ENCODE data around the gene RAB11FIP3.
"Not testable (repeated sequence)": the region's sequence is repeated elsewhere in the genome, so short reads cannot be mapped to it uniquely, and the experiment has no call there.

RAB11FIP3 gene

DNA sequence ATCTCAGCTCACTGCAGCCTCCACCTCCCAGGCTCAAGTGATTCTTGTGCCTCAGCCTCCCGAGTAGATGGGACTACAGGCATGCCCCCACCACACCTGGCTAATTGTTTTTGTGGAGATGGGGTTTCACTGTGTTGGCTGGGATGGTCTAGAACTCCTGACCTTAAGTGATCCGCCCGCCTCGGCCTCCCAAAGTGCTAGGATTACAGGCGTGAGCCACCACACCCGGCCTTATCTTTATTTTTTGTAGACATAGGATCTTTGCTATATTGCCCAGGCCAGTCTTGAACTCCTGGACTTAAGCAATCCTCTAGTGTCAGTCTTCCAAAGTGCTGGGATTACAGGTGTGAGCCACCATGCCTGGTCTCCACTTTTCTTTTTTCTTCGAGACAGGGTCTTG, 44.0 kb downstream of the RAB11FIP3 start:
- FAIRE-seq = not testable (repeated sequence)

DNA sequence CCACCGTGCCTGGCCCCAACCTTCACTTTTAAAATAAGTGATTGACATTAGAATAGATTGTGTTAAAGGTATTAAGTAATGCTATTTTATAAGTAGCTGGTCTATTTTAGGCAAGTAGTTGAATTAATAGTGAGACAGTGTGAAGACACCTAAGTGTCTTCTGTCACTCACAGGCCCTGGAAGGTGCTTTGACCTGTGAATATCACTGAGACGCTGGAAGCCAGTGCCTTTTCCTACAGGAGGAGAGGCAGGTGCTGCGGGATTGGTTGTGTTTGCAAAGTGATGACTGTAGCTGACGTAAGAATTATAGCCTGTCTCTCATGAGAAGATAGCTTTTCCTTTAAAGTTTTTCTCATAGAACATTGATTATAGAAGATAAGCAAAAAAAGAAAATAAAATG, 45.0 kb downstream of the RAB11FIP3 start:
- FAIRE-seq = no peak

- no peak for FAIRE-seq
Measured at GRCh38 chr16:471353-472198, 46.1 kb downstream of the RAB11FIP3 start.

DNA sequence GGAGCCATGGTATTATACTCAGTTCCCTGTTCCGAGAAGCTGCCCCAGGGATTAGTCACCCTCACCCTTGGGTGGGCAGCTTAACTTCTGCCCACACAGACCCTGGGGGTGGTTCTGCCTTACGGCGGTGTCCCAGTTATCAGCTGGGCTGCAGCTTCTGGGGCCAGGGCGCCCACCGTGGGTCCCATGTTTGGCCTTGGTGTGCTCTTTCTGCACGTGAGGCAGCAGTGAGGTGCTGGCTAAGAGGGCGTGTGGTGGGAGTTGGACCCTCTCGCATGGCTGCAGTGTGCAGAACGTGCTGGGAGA, 46.7 kb downstream of the RAB11FIP3 start:
- FAIRE-seq = no peak

DNA sequence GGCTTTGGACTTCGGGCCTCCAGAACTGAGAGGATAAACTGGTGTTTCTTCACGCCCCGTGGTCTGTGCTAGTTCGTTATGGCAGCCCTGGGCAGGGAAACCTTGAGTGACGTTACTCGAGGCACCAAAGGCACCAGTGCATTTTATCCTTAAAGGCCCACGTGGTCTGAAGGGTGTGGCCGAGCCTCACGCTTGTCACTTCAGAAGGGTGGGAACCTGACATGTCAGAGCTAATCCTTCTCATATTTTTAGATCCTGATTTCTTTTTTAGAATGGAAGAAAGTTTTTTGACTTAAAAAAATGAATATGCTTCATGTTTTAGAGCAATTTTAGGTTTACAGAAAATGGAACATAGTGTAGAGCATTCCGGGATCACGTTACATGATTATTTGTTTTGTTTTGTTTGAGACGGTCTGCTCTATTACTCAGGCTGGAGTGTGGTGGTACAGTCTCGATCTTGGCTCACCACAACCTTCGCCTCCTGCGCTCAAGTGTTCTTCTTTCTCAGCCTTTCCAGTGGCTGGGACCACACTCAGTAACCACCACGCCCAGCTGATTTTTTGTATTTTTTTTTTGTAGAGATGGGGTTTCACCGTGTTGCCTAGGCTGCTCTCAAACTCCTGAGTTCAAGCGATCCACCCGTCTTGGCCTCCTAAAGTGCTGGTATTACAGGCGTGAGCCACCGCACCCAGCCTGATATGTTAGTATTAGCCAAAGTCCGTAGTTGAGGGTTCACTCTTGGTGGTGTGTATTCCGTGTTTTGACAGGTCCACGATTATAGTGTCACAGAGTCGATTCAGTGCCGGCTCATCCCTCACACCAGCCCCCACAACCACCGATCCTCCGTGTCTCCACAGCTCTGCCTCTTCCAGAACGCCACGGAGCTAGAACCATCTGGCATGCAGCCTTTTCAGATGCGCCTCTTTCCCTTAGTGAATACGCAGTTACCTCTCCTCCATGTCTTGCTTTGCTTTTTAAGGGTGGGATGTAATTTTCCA, 47.9 kb downstream of the RAB11FIP3 start:
- no peak for FAIRE-seq

GRCh38 chr16:474420-475122, 49.1 kb downstream of the RAB11FIP3 start:
- peak; percentile 17 for FAIRE-seq

DNA sequence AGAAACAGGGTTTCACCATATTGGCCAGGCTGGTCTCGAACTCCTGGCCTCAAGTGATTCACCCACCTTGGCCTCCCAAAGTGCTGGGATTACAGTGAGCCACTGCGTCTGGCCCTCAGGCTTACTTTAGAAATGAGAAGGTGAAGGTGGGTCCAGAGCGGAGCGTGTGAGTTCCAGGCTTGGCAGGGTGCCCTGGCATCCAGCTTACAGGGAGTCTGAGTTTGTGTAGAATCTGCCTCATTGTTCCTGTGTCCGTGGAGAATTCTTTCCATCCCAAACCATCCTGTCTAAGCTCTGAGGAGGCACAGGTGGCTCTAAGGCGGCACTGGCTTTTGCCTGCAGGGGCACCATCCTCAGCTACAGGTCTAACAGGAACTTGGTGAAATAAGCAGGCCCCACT, 50.6 kb downstream of the RAB11FIP3 start:
- no peak for FAIRE-seq

- no peak for FAIRE-seq
Measured at GRCh38 chr16:477301-478157, 52.1 kb downstream of the RAB11FIP3 start.

- not testable (repeated sequence) for FAIRE-seq
Measured at GRCh38 chr16:478287-478686, 52.8 kb downstream of the RAB11FIP3 start.

DNA sequence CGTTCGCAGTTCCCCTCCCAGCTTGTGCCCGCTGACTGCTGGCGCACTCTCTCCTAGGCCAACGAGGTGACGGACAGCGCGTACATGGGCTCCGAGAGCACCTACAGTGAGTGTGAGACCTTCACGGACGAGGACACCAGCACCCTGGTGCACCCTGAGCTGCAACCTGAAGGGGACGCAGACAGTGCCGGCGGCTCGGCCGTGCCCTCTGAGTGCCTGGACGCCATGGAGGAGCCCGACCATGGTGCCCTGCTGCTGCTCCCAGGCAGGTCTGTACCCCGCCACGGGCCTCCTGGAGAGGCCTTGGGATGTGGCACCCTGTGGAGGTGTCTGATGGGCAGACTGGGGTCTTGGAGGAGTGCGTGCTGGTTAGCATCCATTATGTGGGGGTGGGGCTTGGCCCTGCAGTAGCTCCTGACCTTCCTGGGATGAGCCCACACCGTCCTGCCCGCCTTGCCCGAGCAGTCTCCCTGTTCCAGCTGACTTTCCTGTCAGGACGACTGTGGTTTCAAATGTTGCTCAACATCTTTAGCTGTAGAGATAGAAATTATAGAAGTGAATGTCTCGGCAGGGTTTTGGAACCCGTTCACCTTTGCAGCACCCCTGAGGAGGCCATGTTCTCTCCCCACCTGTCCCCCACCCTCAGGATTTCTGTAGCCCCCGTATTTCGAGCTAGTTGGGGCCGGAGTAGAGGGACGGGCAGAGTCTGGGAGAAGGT, 57.2 kb downstream of the RAB11FIP3 start:
- no peak for FAIRE-seq

GRCh38 chr16:483341-484075, 58.1 kb downstream of the RAB11FIP3 start:
- FAIRE-seq = no peak

- FAIRE-seq = no peak
Measured at GRCh38 chr16:489606-490005, 64.2 kb downstream of the RAB11FIP3 start.

GRCh38 chr16:490768-491167, 65.3 kb downstream of the RAB11FIP3 start:
- FAIRE-seq = no peak

GRCh38 chr16:491220-491919, 65.9 kb downstream of the RAB11FIP3 start:
- FAIRE-seq = no peak

DNA sequence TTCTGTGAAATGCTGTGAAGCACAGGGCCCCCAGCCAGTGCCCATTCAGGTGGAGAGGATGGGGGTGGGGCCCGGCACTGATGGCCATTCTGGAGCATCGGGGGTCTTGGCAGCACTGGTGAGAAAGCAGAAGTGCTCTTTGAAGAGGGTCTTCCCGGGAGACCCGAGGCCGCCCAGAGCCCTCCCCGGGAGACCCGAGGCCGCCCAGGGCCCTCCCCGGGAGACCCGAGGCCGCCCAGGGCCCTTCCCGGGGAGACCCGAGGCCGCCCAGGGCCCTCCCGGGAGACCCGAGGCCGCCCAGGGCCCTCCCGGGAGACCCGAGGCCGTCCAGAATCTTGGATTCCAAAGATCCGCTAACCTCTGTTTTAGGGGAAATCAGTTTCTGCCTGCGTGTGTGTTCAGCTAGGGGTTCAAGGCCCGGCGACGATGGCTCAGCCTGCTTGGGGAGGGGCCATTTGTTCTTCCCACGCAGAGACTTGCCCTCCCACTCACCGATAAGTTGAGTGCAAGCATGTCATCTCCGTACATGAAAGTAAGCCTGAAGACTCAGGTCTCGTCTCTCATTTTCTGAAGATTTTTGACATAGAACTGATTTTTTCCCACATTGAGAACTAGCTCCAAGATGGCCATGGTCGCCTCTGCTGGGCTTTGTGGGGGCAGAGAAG, 66.9 kb downstream of the RAB11FIP3 start:
- no peak for FAIRE-seq

DNA sequence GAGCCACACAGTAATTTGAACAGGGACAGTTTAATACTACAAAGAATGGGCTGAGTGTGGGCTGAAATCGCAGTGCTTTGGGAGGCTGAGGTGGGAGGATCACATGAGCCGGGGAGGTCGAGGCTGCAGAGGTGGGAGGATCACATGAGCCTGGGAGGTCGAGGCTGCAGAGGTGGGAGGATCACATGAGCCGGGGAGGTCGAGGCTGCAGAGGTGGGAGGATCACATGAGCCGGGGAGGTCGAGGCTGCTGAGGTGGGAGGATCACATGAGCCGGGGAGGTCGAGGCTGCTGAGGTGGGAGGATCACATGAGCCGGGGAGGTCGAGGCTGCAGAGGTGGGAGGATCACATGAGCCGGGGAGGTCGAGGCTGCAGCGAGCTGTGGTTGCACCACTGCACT, 69.2 kb downstream of the RAB11FIP3 start:
- not testable (repeated sequence) for FAIRE-seq

DNA sequence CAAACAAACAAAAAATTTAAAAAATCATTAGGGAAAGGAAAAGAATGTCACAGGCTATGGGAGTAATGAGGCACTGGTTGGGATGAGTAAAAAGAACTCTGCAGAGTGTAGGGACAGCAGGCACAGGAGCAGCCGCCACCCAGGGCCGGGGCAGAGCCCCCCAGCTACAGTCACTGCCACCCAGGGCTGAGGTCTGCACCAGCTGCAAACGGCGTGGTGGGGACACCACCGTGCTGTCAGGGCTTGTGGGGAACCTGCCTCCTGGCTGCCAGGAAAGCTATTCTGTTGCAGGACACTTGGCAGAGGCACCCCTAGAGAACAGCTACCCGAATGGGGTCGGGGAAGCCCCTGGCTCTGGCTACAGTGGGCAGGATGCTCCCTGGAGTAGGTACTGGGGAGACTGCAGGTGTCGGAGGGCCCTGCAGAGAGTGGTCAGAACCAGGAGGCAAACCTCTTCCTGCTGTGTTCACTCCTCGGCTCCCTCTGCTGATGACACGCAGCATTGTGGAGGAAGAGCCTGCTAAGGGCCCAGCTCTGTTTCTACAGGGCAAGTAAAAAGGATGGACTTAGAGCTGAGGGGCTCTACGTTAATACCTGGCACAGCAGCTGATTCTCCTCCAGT, 69.8 kb downstream of the RAB11FIP3 start:
- FAIRE-seq = no peak

- FAIRE-seq = no peak
Measured at GRCh38 chr16:496097-496886, 70.8 kb downstream of the RAB11FIP3 start.
